Measurements from ENCODE around the gene SPEF1.
A peak's percentile ranks its signal among the peaks of the same experiment; 100 is the strongest.

Gene SPEF1

DNA sequence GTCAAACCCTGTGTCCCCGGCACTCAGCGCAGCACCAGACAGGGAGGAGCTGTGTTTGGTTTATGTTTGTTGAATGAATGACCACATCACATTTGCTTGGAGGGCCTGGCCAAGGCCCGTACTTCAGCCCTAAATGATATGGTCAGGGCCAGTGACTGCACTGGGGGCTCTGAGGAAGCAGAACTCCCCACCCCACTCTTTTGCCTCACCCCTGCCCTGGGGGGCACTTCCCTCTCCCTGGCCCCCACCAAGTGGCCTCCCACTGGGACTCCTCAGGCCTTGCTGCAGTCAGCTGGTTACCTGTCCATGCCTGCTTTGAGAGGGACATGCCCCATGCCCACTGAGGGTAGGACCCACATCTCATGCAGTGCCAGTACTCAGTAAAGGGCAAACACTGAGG lies 16.6 kb downstream of the SPEF1 start:
- DNase-seq: no peak

DNA sequence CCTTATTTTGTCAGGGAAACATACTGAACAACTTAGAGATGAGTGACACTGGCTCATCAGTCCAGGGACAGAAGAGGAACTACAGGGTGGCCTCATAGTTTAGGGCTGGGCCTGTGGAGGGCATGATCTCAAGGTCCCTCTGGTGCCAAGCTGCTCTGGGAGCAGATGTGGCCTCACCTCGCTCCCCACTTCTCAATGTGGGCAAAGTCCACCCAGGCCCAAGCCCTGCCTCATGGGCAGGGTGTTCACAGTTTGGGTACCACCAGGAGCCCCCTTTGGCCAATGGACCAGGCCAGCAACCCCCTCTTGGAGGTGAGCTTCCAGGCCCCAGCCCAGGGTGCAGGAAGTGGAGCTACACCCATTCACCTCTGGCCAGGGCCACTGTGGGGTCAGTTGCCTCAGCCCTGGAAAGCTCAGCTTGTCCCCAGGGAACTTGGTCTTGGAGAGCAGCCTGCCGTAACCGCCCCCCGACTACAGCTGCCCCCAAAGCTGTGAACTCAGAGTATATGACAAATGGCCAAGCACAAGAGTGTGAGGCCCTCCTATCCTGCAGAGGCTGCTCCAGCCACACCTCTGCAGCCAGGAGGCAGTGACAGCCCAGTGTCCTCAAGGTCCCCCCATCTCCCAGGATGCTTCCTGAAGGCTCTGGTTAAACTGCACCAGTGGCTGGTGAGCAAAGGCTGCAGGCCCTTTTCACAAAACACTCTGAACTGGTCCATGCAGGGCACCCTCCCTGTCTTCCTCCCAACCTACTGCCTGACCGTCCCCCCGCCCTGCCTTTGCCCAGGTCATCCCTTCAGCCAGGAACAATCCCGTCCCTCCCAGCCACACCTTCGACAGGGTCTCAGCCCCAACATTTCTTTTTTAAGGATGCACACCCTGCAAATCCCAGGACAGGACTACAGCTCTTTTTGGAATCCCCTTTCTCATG lies 17.3 kb downstream of the SPEF1 start:
- DNase-seq: no peak

DNA sequence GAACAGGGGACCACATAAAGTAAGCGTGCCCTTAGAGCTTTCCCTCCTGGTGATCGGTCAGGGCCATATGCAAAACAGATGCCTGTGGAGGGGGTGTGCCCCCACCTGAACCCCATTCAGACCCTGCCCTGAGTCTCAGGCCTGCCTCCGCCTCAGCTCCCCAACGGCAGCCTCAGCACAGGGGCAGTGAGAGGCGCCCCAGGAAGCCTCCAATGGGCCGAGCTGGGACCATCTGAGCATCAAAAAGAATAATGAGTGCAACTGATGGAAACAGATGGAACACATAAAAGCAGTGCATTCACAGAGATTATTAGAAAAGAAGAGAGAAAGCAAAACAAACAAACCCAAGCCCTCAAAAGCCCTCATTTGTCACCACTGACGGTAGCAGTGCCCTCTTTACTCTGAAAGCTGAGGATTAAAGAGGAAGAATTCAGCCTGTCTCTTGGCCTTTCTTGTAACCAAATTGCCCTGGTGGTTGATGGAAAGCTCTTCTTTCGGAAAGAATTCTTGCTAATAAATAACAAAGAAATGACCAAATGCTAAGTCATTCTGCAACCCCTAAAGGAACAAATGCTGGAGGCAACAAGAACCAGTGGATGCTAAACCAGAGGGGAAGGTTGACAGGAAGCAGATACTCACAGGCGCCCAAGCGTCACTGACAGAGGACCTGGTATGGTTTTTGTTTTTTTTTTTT lies 20.4 kb downstream of the SPEF1 start:
- DNase-seq: no peak

DNA sequence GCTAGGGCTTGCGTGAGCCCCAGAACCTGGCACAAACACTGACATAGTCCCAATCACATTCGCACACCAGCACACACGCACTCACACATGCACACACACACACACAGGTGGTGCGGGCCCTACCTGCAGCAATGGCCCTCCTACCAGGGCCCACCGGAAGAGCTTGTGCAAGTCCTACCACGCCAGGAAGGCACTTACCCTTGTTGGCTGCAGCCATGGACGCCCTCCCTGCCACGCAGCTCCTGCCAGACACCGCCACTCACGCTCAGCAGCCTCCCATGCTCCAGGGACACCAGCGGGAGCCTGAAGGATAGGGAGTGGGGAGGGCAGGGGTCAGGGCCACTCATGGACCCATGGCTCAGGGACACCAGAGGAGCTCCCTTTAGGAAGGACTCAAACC lies 21.4 kb downstream of the SPEF1 start:
- DNase-seq: no peak

DNA sequence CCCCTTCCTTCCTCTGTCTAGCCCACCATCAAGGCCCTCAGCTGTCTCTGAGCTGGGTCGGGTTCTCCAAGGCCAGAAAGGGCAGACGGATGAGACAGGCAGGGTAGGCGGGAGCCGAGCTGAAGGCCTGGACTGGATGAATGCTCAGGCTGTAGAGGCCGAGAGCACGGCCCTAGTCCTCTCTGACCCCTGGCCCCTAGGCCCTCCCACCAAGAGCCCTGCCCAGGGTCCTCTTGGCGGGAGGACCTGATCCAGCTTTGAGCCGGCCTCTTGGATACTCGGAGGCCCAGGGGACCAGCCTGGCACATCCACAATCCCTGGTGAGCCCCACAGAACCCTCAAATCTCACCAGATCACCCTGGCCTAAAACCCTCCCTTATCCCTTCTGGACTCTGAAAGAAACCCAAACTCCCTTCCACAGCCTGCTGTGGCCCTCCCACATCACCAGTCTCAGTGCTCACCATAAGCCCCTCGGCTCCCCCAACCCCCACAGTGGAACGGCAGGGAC lies 21.9 kb downstream of the SPEF1 start:
- DNase-seq: no peak

DNA sequence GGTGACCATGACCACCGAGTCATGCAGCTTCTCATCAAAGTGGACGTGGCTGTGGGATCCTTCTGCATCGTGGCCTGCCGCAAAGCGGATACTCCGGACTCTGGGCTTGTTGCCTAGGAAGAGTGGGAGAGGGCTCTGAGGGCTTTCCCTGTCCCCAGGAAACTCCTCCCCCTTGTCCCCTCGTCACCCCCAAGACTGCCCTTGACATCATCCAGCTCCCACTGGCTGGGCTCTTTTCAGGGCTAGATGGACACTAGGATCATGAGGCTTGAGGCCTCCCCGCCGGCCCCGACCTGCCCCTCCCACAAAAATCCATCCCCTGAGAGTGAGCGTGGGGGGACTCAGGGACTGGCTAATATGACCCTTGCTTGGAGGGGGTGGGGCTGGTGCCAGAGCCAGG lies 22.7 kb downstream of the SPEF1 start:
- DNase-seq: no peak

DNA sequence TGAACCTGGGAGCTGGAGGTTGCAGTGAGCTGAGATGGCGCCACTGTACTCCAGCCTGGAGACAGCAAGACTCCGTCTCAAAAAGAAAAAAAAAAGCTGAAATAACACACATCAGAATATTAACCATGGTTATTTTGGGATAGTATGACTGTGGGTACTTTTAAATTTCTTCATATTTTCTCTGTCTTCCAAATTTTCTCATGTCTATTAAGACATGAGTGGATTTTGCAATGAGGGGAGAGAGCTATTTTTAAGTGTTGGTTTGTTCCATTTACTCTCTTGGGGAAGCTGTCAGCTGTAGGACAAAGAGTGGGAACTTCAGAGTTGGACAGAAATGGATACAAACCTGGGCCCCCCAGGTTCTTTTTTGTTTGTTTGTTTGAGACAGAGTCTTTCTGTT lies 24.0 kb downstream of the SPEF1 start:
- DNase-seq: no peak

DNA sequence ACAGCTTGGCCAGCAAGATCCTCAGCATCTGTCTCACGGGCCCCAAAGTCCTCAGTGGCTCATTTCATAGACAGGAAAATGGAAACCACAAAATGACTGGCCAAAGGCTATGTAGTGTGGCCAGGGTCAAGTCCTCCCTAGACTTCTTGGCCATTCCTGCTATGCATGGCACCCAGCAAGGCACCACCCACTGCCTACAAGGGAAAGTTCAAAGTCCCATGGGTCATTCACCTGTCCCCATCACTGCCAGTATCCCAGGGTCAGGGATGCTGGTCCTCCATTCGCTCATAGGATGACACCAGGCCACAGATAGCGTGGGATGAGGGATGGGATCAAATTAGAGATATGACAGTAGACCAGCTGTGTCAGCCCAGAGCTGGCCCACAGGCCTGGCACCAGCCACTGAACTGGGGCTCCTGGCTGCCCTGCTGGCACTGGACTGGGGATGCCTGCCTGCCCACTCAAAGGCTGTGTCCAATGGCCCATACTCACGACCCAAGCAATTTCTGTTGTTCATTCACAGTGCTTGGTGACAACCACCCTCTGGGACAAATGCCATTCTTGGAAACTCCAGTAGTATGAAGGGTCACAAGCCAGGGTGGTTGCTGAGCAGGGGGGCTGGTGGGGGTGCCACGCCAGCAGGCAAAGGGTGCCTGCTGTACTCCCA lies 25.3 kb downstream of the SPEF1 start:
- DNase-seq: no peak

DNA sequence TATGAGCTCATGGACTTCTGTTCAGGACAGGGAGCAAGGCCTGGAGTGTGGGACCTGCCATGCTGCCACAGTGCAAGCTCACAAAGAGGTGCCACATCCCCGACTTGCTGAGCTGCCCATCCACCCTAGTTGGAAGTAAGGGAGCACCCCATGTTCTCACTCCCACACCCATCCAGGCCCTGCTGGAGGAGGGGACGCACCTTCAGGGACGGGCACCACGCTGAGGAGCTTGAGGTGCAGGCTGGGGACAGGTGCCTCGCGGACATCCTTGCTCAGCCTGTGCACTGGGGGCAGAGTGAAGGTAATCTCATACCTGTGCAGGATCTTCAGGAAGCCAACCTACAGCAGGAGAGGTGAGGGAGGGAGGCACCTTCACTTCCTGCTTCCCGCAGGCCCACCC lies 26.0 kb downstream of the SPEF1 start:
- DNase-seq: no peak

DNA sequence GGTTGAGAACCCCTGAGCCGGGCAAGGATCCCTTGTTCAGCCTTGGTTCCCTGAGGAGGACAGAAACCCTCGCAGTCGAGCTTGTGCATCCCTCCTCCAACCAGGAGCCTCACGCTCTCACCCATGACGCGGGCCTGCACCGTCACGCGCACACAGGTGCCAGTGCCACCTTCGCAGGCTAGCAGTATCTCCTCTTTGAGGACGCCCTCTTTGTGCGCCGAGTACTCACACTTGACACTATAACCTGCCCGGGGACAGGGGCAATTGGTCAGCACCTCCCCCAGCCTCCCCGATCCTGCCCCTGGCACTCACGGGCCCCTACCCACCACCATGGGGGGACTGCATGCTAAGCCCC lies 27.0 kb downstream of the SPEF1 start:
- DNase-seq: no peak

DNA sequence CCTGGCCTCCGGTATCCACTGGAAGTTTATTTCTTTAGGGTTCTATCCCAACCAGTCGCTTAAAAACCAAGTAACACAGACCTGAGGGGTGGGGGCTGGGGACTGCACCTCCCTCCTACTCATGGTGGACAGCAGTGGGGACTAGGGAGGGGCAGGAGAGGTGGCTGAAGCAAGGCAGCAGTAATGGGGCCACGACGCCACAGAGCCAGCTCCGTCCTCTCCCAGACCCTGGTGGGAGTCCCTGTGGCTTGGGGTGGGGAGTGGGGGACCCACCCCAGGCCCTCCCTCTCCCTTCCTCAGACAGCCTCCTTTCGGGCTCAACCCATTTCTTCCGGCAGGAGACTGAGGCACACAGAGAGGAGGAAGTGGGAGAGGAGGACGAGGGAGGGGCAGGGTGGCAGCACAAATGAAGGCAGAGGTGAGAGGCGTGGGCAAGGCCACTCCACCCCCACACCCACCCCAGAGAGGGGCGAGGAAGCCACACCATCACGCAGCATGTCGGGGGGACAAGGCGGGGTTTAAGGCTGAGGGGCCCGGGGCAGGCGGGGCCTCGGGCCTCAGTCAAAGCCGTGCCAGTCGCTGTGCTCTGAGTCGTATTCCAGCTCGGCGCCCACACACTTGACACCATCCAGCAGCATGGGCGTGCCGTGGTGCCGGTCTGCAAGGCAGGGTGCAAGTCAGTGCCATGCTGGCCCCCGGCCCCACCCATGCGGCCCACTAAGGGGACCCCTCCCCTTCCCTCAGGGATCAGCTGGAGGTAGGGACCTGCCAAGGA lies 27.6 kb downstream of the SPEF1 start:
- no peak for DNase-seq

DNA sequence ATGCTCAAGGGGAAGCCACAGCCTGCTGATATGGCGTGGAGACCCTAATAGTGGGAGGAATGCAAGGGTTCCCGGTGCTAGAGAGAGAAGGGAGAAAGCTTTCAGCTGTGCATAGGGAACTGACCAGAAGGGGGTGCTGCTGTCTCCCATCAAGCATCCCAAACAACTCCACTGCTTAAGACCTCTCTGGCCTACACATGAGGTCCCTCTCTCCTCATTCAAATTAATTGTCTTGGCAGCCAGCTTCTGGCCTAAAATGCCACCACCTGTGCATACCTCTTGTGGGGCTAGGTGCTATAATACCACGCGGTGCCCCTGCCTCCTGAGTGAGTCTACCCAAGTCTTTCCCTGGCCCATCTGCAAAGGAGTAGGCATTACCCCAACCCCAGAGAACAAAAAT lies 28.1 kb downstream of the SPEF1 start:
- DNase-seq: peak; percentile 44

DNA sequence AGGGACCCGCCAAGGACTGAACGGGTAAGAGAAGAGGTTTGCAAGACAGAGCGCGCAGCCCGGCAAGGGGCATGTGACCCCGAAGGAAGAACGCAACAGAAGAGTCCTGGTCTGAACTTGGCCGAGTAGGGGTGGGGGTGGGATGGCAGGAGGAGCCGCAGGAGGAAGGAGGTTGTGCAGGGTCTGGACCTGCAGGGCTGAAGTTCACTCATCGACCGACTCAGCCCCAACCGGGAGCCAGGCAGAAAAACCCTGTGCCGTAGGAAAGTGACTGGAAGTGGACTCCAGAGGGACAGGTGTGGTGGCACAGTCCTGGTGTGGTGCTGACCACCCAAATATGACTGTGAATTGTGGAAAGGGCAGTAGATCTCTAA lies 28.9 kb downstream of the SPEF1 start:
- DNase-seq: no peak

DNA sequence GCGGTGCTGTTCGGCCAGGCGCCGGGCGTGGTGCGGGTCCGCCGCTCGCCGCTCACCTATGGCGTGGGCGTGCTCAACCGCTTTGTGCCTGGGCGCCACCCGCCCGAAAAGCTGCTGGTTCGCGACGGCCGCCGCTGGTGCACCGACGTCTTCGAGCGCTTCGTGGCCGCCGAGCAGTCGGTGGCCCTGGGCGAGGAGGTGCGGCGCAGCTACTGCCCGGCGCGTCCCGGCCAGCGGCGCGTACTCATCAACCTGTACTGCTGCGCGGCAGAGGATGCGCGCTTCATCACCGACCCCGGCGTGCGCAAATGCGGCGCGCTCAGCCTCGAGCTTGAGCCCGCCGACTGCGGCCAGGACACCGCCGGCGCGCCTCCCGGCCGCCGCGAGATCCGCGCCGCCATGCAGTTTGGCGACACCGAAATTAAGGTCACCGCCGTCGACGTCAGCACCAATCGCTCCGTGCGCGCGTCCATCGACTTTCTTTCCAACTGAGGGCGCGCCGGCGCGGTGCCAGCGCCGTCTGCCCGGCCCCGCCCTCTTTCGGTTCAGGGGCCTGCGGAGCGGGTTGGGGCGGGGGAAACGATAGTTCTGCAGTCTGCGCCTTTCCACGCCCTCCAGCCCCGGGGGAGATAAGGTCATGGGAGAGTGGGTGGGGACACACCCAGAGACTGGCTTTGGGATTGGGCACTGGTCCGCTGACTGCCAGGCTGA lies 29.4 kb downstream of the SPEF1 start:
- DNase-seq: no peak

DNA sequence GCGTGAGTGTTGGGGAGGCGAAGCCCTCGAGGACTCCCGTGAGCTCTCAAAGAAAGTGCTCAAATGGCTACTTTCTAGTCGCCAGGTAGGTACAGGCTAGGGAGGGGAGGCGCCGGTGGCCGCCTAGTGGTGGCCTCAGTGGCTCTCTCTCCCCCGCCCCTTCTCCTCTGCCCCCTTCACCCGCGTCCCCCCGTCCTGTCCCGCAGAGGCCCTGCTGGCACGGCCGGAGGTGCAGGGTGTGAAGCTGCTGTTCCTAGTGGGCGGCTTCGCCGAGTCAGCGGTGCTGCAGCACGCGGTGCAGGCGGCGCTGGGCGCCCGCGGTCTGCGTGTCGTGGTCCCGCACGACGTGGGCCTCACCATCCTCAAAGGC lies 30.0 kb downstream of the SPEF1 start:
- DNase-seq: no peak

DNA sequence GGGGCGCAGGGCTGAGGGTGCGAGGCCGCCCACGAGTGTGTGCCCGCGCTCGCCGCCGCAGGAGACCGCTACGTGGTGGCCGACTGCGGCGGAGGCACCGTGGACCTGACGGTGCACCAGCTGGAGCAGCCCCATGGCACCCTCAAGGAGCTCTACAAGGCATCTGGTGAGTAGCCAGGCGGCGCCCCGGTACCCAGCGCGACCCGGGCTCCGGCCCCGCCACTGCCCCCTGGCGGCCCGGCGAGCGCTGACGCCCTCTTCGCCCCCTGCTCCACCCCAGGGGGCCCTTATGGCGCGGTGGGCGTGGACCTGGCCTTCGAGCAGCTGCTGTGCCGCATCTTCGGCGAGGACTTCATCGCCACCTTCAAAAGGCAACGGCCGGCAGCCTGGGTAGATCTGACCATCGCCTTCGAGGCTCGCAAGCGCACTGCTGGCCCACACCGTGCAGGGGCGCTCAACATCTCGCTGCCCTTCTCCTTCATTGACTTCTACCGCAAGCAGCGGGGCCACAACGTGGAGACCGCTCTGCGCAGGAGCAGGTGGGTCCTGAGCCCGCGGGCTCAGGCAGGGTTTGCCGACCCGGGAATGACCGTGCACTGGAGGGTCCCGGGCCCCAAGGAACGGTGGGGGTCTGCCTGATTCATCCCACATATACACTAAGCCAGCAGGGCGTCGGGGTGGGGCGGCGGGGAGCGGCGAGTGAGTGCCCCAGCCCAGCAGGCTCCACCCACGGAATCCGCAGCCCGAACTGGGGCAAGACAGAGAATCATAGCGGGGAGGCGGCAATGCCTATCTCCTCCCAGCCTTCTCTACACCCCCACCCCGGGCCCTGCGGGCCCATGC lies 31.3 kb downstream of the SPEF1 start:
- DNase-seq: peak; percentile 14

DNA sequence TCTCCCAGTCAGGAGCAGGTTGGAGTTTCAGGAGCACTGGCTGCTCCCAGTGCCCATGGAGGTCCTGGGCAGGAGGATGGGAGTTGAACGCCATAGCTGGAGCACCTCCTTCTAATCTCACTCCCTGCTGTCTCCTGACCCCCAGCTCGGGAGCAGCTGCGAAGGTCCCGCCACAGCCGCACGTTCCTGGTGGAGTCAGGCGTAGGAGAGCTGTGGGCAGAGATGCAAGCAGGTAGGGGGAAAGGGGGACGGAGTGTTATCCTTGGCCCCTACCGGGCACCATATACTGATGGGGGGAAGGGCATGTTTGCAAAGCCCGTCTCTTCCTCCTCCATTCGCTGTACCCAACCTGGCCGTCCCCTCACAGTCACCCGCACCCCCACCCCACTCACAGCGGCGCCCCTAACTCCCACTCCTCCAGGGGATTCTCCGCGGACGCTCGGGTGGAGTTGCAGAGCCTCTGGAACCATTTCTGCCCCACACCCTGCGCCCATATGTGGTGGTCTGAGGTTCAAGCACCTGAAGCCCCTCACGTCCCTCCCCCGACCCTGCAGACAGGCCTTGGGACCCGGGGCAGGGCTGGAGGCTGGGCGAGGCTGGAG lies 32.1 kb downstream of the SPEF1 start:
- DNase-seq: no peak

DNA sequence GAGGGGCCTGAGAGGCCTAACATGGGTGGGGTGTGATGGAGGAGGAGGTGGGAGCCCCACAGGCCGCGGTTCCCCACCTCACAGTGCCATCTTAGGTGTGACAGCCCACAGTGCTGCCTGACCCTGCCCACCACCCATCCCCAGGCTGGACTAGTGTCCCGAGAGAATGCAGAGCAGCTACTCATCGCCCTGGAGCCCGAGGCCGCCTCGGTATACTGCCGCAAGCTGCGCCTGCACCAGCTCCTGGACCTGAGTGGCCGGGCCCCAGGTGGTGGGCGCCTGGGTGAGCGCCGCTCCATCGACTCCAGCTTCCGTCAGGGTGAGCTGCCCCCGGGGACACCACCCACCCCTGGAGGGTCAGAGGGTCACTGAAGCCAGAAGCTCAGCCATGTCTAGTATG lies 33.2 kb downstream of the SPEF1 start:
- no peak for DNase-seq

DNA sequence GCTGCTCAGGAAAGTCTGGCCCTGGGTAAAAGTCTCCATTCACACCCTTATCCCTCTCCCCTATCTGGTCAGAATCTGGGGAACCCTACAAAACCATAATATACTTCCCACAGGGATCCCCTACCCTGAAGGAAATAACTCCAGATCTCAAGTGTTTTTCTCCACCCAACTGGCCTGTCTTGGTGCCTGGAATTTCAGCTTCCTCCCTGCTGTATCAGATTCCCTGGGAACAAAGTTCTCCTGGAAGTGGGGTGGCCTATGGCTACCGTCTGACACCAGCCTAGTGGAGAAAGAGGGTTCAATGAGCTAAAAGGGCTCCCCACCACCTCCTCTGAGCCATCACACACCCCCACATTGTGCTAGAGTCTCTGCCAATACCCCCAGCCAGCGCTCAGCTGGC lies 33.8 kb downstream of the SPEF1 start:
- DNase-seq: no peak

DNA sequence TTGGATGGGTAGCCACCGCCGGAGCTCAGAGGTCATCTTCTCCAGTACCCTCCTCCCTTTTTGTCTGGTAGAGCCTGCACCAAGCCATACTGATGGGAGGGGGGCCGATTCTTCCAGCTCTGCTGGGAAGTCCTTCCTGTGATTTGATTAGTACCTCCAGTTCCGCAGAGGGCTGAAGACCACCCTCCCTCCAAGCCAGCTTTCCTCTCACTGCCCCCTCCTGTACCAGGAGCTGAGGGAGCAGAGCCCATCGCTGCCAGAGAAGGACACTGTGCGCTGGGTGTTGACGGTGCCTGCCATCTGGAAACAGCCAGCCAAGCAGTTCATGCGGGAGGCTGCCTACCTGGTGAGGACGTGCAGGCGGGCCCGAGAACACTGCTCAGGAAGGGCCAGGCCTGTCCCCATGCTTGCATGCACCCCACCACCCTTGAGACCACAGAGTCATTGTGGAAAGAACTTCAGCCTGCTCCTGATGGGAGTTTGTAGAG lies 35.5 kb downstream of the SPEF1 start:
- no peak for DNase-seq
